Right lobe of liver (tissue), 6 donors: ENCODE results near the gene MYLK4. TPM values are rescaled to one million over a fixed set of nuclear protein-coding genes. Genes with fewer than 3 reads are reported as not detected.

ENCODE experiments used
- ATAC-seq, 4 donors: fragments of 200-7000 bp; cut with Tn5 transposase; one replicate each; pipeline ENCODE4 v1.9.1; 2020; ENCODE audit warnings: mild to moderate bottlenecking in 4 of 4, moderate library complexity in 4 of 4
- DNase-seq, 3 donors: peaks; one replicate each; pipeline ENCODE4 v3.0.0-alpha.2; 2020
- H3K27ac ChIP-seq, 3 donors: fragments of 200-600 bp; one replicate each; pipeline ENCODE4 v1.8.0; 2022
- H3K27me3 ChIP-seq, 2 donors: fragments of 200-600 bp; one replicate each; pipeline ENCODE4 v1.8.0; 2022
- H3K36me3 ChIP-seq, 4 donors: fragments of 200-600 bp; sonication (generic) in 1 of 4; one replicate each; pipeline versions ENCODE4 v1.5.1 to v1.8.0; 2017 to 2022; ENCODE audit warnings: control low read depth in 1 of 4
- H3K4me1 ChIP-seq, 4 donors: fragments of 200-600 bp; sonication (generic) in 1 of 4; one replicate each; pipeline versions ENCODE4 v1.5.1 to v1.8.0; 2017 to 2022; ENCODE audit warnings: control low read depth in 1 of 4
- H3K4me3 ChIP-seq, 3 donors: fragments of 200-600 bp; one replicate each; pipeline ENCODE4 v1.8.0; 2022
- H3K9me3 ChIP-seq, 4 donors: fragments of 200-600 bp; sonication (generic) in 1 of 4; one replicate each; pipeline versions ENCODE4 v1.5.1 to v1.8.0; 2017 to 2022; ENCODE audit warnings: control low read depth in 1 of 4
- CTCF ChIP-seq, 4 donors: fragments of 200-600 bp in 3 of 4; fragments of 450-650 bp in 1 of 4; IDR thresholded peaks; one replicate each; pipeline versions ENCODE4 v1.5.1 to v1.8.0; 2016 to 2022; ENCODE audit warnings: antibody characterized with exemption in 4 of 4, mild to moderate bottlenecking in 2 of 4
- POLR2A ChIP-seq: fragments of 450-650 bp; IDR thresholded peaks from one replicate; pipeline ENCODE4 v1.6.1; 2017; ENCODE audit warnings: antibody characterized with exemption, mild to moderate bottlenecking
- WGBS: methylation state at CpG from one replicate; pipeline ENCODE4 v1.1.6; 2018; ENCODE audit warnings: low coverage, low lambda C conversion rate; ENCODE audit not compliant: insufficient coverage; ENCODE audit errors: missing lambda C conversion rate; 5-methylcytosine and 5-hydroxymethylcytosine counted together
- intact Hi-C, 2 donors: fragments of 100-400 bp; cut with DNase I; formaldehyde crosslinking; loops; one replicate each; pipeline versions ENCODE4 v1.11.2 to v1.14.1; 2022
- total RNA-seq, 6 experiments: library from RNA; depleted of rRNA in 2 of 6; stranded (reverse); fragments of >200 nt in 2 of 6; fragmentation: NEBNext Ultra II Directional in 3 of 6; extraction: Animal tissue kit (Norgen Biotek cat#: 25700) in 3 of 6; gene quantifications; one replicate each; pipeline versions ENCODE4 v1.1.0 to v1.2.4, GENCODE V29; 2016 to 2023
- donor health status: DM: no; HTN: yes; CAD: no.
- donor health status: DM: no; HTN: no; CAD: no.
- donor health status: DM: no; HTN: no; CAD: no.
- donor health status: DM: no; HTN: yes; CAD: no.
- donor health status: DM: no; HTN: yes; CAD: no.

Gene MYLK4
- total RNA-seq, 6 experiments from 2014 or later: 0.22 to 0.46 (median 0.27) TPM; not detected in 1

GRCh38 chr6:2714111-2714895 is 36.4 kb downstream of the MYLK4 start:
- Histone ChIP-seq H3K4me1 (peaks cover 0 to 7% (median 0%) of the 10 kb centered on the region in 4 donors), H3K27me3 (no peaks in the 10 kb centered on the region), H3K9me3 (no peaks in the 10 kb centered on the region), H3K36me3 (no peaks in the 10 kb centered on the region), H3K27ac (no peak overlapping the region), H3K4me3 (no peak overlapping the region)
- TF ChIP-seq POLR2A: no peak
- no peak for TF ChIP-seq CTCF (IDR thresholded peaks at IDR 0.05)
- WGBS: 80% methylated on average over 5 of the region's 7 CpGs
- intact Hi-C loops: no loop called here
- ATAC-seq (no peak), DNase-seq (no peak)

DNA sequence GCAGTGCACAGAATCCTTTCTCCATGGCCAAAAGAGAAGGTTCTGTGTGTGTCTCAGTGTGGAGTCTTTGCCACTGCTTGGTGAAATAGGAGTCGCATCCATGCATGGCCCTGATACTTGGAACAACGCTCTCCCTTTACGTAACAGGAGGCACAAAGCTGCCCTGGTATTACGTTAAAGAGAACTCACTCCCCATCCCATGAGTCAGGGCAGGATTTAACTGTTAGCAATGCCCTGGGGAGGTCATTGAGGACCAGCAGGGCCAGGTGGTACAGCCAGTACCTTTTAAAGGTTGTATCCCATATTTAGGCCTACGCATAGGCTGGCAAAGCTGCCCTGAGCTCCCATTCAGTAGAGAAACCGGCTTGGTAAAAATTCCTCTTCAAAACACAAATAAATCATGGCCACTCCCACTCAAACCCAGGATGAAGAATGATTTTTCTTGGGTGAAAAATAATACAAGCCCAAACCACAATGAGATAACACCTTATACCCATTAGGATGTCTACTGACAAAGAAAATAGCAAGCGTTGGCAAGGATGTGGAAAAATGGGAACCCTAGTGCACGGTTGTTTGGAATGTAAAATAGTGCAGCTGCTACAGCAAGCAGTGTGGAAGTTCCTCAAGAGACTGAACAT is 37.1 kb downstream of the MYLK4 start:
- no peak overlapping the region for H3K27ac ChIP-seq
- H3K4me1 ChIP-seq: peaks cover 0 to 7% (median 0%) of the 10 kb centered on the region in 4 donors
- ATAC-seq (no peak), DNase-seq (no peak)
- 92% methylated on average over 7 of the region's 8 CpGs for WGBS
- intact Hi-C loops: no loop called here
- no peak for TF ChIP-seq CTCF (IDR thresholded peaks at IDR 0.05)
- no peak for TF ChIP-seq POLR2A
- H3K27me3 ChIP-seq: no peaks in the 10 kb centered on the region
- H3K36me3 ChIP-seq: no peaks in the 10 kb centered on the region
- no peaks in the 10 kb centered on the region for H3K9me3 ChIP-seq
- no peak overlapping the region for H3K4me3 ChIP-seq

DNA sequence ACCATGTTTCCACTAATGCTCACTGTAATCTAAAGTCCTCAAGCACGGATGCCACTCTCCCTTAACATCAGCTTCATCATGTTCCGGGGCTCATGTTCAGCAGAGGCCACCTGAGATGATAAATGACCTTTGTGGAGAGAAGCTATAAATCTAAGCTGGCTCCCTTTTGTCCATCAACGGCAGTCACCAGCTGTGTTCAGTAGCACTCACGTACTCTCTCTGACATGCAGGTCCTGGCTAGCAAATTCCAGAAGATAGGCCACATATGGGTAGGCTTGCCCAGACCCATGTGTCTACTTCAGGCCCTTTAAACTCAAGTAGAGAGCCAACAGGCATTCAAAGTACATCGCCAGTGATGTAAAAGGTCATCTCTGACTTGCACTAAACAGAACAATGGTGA is 38.6 kb downstream of the MYLK4 start:
- 86% methylated on average over 4 of the region's 5 CpGs for WGBS
- no peaks in the 10 kb centered on the region for H3K36me3 ChIP-seq
- no peaks in the 10 kb centered on the region for H3K9me3 ChIP-seq
- DNase-seq (no peak), ATAC-seq (no peak)
- intact Hi-C loops: no loop called here
- TF ChIP-seq CTCF (IDR thresholded peaks at IDR 0.05) (no peak), POLR2A (no peak)
- H3K27me3 ChIP-seq: no peaks in the 10 kb centered on the region
- H3K27ac ChIP-seq: no peak overlapping the region
- no peak overlapping the region for H3K4me3 ChIP-seq
- peaks cover 0 to 7% (median 0%) of the 10 kb centered on the region in 4 donors for H3K4me1 ChIP-seq

GRCh38 chr6:2710412-2710811 is 40.3 kb downstream of the MYLK4 start:
- Histone ChIP-seq H3K36me3 (no peaks in the 10 kb centered on the region), H3K27me3 (no peaks in the 10 kb centered on the region), H3K9me3 (no peaks in the 10 kb centered on the region), H3K4me1 (no peaks in the 10 kb centered on the region), H3K27ac (no peak overlapping the region), H3K4me3 (no peak overlapping the region)
- DNase-seq: no peak
- TF ChIP-seq CTCF (IDR thresholded peaks at IDR 0.05): no peak
- no peak for TF ChIP-seq POLR2A
- ATAC-seq: no peak
- intact Hi-C loops: no loop called here
